H1 (cell line): ENCODE data around the gene NFKBIE. TPM values are rescaled to one million over a fixed set of nuclear protein-coding genes. Genes with fewer than 3 reads are reported as not detected.
A peak's percentile ranks its signal among the peaks of the same experiment; 100 is the strongest.

Experiments
- CTCF ChIA-PET: fragments of 300-600 bp; sonication (Branson Sonifier 250); formaldehyde crosslinking; loops from one replicate; lab custom pipeline; 2021; ENCODE audit not compliant: partially characterized antibody; lab: Charles Lee
- POLR2A ChIA-PET: fragments of 300-600 bp; sonication (Branson Sonifier 250); formaldehyde crosslinking; loops from one replicate; lab custom pipeline; 2021; ENCODE audit warnings: inconsistent platforms; ENCODE audit not compliant: partially characterized antibody; lab: Charles Lee
- DNase-seq, 2 experiments: peaks; one replicate each; pipeline versions ENCODE4 v3.0.0 to v3.0.0-alpha.2; 2010 to 2022; ENCODE audit warnings: low spot score in 2 of 2, low read depth in 1 of 2, mixed read lengths in 1 of 2
- FAIRE-seq: peaks from 2 replicates; lab custom pipeline; 2011; peaks lifted over from hg19 to GRCh38; lab: Jason Lieb, UNC
- H2AFZ ChIP-seq: 2 replicates; pipeline ENCODE4 v1.8.1; 2012; ENCODE audit warnings: low read length, inconsistent platforms
- H2AK5ac ChIP-seq: 2 replicates; pipeline ENCODE4 v1.6.1; 2013; ENCODE audit warnings: low read depth, low read length
- H2BK120ac ChIP-seq: replicated peaks from 2 replicates; pipeline ENCODE3; 2013; ENCODE audit warnings: low read depth, low read length, inconsistent platforms
- H2BK12ac ChIP-seq: 2 replicates; pipeline ENCODE4 v1.6.1; 2013; ENCODE audit warnings: low read depth, low read length
- H2BK15ac ChIP-seq: 2 replicates; pipeline ENCODE4 v1.6.1; 2013; ENCODE audit warnings: low read length
- H2BK20ac ChIP-seq: 2 replicates; pipeline ENCODE4 v1.6.1; 2013; ENCODE audit warnings: low read length
- H2BK5ac ChIP-seq: 2 replicates; pipeline ENCODE4 v1.6.1; 2013; ENCODE audit warnings: low read depth, low read length
- H3K14ac ChIP-seq: 2 replicates; pipeline ENCODE4 v1.6.1; 2013; ENCODE audit warnings: inconsistent platforms; ENCODE audit not compliant: insufficient read length
- H3K18ac ChIP-seq: 2 replicates; pipeline ENCODE4 v1.6.1; 2013; ENCODE audit warnings: low read length; ENCODE audit errors: extremely low read depth
- H3K23ac ChIP-seq: 2 replicates; pipeline ENCODE4 v1.6.1; 2013; ENCODE audit warnings: inconsistent platforms; ENCODE audit not compliant: insufficient read length
- H3K23me2 ChIP-seq: 2 replicates; pipeline ENCODE4 v1.6.1; 2013; ENCODE audit warnings: low read depth, low read length
- H3K27ac ChIP-seq: 2 replicates; pipeline ENCODE4 v1.6.1; 2011; ENCODE audit warnings: low read depth, low read length, inconsistent platforms
- H3K27me3 ChIP-seq, 4 experiments: replicated peaks in 1 of 4; 1 replicate in 1 of 4; 2 replicates in 3 of 4; pipeline versions ENCODE4 v1.6.1 to v1.8.1; 2011 to 2013; ENCODE audit warnings: low read length in 3 of 4, mild to moderate bottlenecking in 3 of 4, inconsistent platforms in 2 of 4, mixed read lengths in 2 of 4, moderate library complexity in 1 of 4; ENCODE audit not compliant: control insufficient read depth in 3 of 4, insufficient read depth in 3 of 4; ENCODE audit errors: extremely low read depth in 1 of 4
- H3K36me3 ChIP-seq, 4 experiments: 2 replicates each; pipeline versions ENCODE4 v1.6.1 to v1.8.1; 2011 to 2013; ENCODE audit warnings: mild to moderate bottlenecking in 4 of 4, low read length in 3 of 4, moderate library complexity in 2 of 4, control low read depth in 1 of 4, inconsistent platforms in 1 of 4; ENCODE audit not compliant: insufficient read depth in 4 of 4, control insufficient read depth in 2 of 4
- H3K4ac ChIP-seq: replicated peaks from 2 replicates; pipeline ENCODE3; 2013; ENCODE audit warnings: low read length, low read depth, mixed read lengths, inconsistent platforms; ENCODE audit not compliant: insufficient read length
- H3K4me1 ChIP-seq, 4 experiments: replicated peaks in 1 of 4; 1 replicate in 1 of 4; 2 replicates in 3 of 4; pipeline versions ENCODE4 v1.6.1 to v1.8.1; 2011 to 2013; ENCODE audit warnings: low read length in 3 of 4, inconsistent platforms in 2 of 4, mixed read lengths in 1 of 4; ENCODE audit not compliant: insufficient read depth in 4 of 4, control insufficient read depth in 3 of 4
- H3K4me2 ChIP-seq, 2 experiments: 2 replicates each; pipeline versions ENCODE4 v1.6.1 to v1.8.1; 2011 to 2013; ENCODE audit warnings: low read depth in 2 of 2, low read length in 2 of 2, control low read depth in 1 of 2, inconsistent platforms in 1 of 2, mild to moderate bottlenecking in 1 of 2; ENCODE audit not compliant: insufficient read depth in 1 of 2
- H3K4me3 ChIP-seq, 4 experiments: fragments of 200-600, 300-600 bp in 1 of 4; sonication (generic), shearing (Covaris generic), sonication (Bioruptor Twin) in 1 of 4; 2 replicates each; pipeline versions ENCODE4 v1.5.1 to v1.8.1; 2011 to 2016; ENCODE audit warnings: low read length in 4 of 4, low read depth in 3 of 4, control low read depth in 2 of 4, inconsistent platforms in 2 of 4, mild to moderate bottlenecking in 2 of 4, mixed read lengths in 1 of 4, moderate library complexity in 1 of 4; ENCODE audit not compliant: insufficient read depth in 2 of 4; ENCODE audit errors: extremely low read depth in 1 of 4
- H3K56ac ChIP-seq: replicated peaks from 2 replicates; pipeline ENCODE3; 2013; ENCODE audit warnings: low read depth, mild to moderate bottlenecking, mixed read lengths, low read length, inconsistent platforms; ENCODE audit not compliant: insufficient read length
- H3K79me1 ChIP-seq: 2 replicates; pipeline ENCODE4 v1.6.1; 2013; ENCODE audit warnings: low read depth, low read length, control low read depth
- H3K79me2 ChIP-seq, 2 experiments: 2 replicates each; pipeline versions ENCODE4 v1.6.1 to v1.8.1; 2012 to 2013; ENCODE audit warnings: low read length in 2 of 2, mild to moderate bottlenecking in 2 of 2, inconsistent platforms in 1 of 2; ENCODE audit not compliant: insufficient read depth in 2 of 2, control insufficient read depth in 1 of 2
- H3K9ac ChIP-seq, 4 experiments: replicated peaks in 1 of 4; 1 replicate in 1 of 4; 2 replicates in 3 of 4; pipeline versions ENCODE4 v1.6.1 to v1.8.1; 2011 to 2013; ENCODE audit warnings: low read depth in 3 of 4, low read length in 3 of 4, control low read depth in 2 of 4, mild to moderate bottlenecking in 2 of 4, moderate library complexity in 2 of 4, inconsistent platforms in 1 of 4; ENCODE audit errors: extremely low read depth in 1 of 4
- H3K9me3 ChIP-seq, 2 experiments: 2 replicates each; pipeline versions ENCODE4 v1.6.1 to v1.8.1; 2012 to 2013; ENCODE audit warnings: mild to moderate bottlenecking in 2 of 2, moderate library complexity in 2 of 2, control low read depth in 1 of 2, inconsistent platforms in 1 of 2, low read depth in 1 of 2, low read length in 1 of 2, mixed read lengths in 1 of 2; ENCODE audit not compliant: insufficient read depth in 2 of 2
- H4K20me1 ChIP-seq, 2 experiments: replicated peaks in 1 of 2; 2 replicates each; pipeline versions ENCODE3 to v1.8.1; 2011 to 2013; ENCODE audit warnings: inconsistent platforms in 2 of 2, low read length in 2 of 2, mild to moderate bottlenecking in 1 of 2; ENCODE audit not compliant: insufficient read depth in 2 of 2, control insufficient read depth in 1 of 2
- H4K5ac ChIP-seq: 2 replicates; pipeline ENCODE4 v1.6.1; 2013; ENCODE audit warnings: low read length, low read depth, mixed read lengths, inconsistent platforms; ENCODE audit not compliant: insufficient read length
- H4K8ac ChIP-seq: 2 replicates; pipeline ENCODE4 v1.8.0; 2013; ENCODE audit warnings: mild to moderate bottlenecking, moderate library complexity, low read length, inconsistent platforms; ENCODE audit not compliant: insufficient read depth; ENCODE audit errors: extremely low read depth
- H4K91ac ChIP-seq: replicated peaks from 2 replicates; pipeline ENCODE3; 2013; ENCODE audit warnings: low read length, mixed read lengths, inconsistent platforms; ENCODE audit not compliant: insufficient read length
- ATF3 ChIP-seq: IDR thresholded peaks from 2 replicates; pipeline ENCODE4 v1.6.1; 2011; ENCODE audit warnings: low read depth, mild to moderate bottlenecking, low read length; ENCODE audit not compliant: insufficient read depth
- CEBPB ChIP-seq: IDR thresholded peaks from 2 replicates; pipeline ENCODE4 v1.6.1; 2012; ENCODE audit warnings: low read depth, low read length
- EP300 ChIP-seq, 2 experiments: IDR thresholded peaks; 1 replicate in 1 of 2; 2 replicates in 1 of 2; pipeline ENCODE4 v1.6.1; 2011 to 2012; ENCODE audit warnings: low read depth in 2 of 2, low read length in 2 of 2, mild to moderate bottlenecking in 2 of 2, borderline replicate concordance in 1 of 2, inconsistent platforms in 1 of 2, moderate library complexity in 1 of 2
- RXRA ChIP-seq: IDR thresholded peaks from 2 replicates; pipeline ENCODE4 v1.6.1; 2011; ENCODE audit warnings: low read depth, mild to moderate bottlenecking, low read length, moderate library complexity; ENCODE audit not compliant: insufficient read depth
- SAP30 ChIP-seq: fragments of 300-600 bp; sonication (generic); IDR thresholded peaks from 2 replicates; pipeline ENCODE4 v1.7.1; 2012; ENCODE audit warnings: low read length, moderate library complexity, mild to moderate bottlenecking, inconsistent platforms; ENCODE audit not compliant: insufficient read depth, insufficient replicate concordance
- SP2 ChIP-seq: IDR thresholded peaks from 2 replicates; pipeline ENCODE4 v1.6.1; 2012; ENCODE audit warnings: mild to moderate bottlenecking, low read length, inconsistent platforms
- WGBS, 2 experiments: shearing (Covaris generic) in 1 of 2; methylation state at CpG; one replicate each; pipeline versions ENCODE4 v1.1.6 to v1.1.7; 2013 to 2015; ENCODE audit warnings: low lambda C conversion rate in 2 of 2, mixed read lengths in 2 of 2, inconsistent platforms in 1 of 2, low coverage in 1 of 2, missing lambda C conversion rate in 1 of 2; ENCODE audit not compliant: insufficient replicate concordance in 2 of 2, insufficient coverage in 1 of 2, insufficient read length in 1 of 2; ENCODE audit errors: extremely low coverage in 1 of 2, missing lambda C conversion rate in 1 of 2; 5-methylcytosine and 5-hydroxymethylcytosine counted together
- polyA plus RNA-seq, 7 experiments: library from polyadenylated mRNA; depleted of rRNA in 3 of 7; stranded (reverse) in 5 of 7; unstranded in 2 of 7; fragments of >200 nt in 5 of 7; fragments of 200-250 nt in 2 of 7; gene quantifications; 1 replicate in 5 of 7; 2 replicates in 1 of 7; 4 replicates in 1 of 7; pipeline versions ENCODE4 v1.2.1 to v1.2.3, GENCODE V29; 2011 to 2013; ENCODE audit warnings: missing spikeins in 2 of 7, mixed read lengths in 2 of 7
- total RNA-seq: library from RNA; stranded (reverse); fragmentation: NEBNext Ultra II Directional; extraction: Animal tissue kit (Norgen Biotek cat#: 25700); gene quantifications from 2 replicates; pipeline ENCODE4 v1.2.1, GENCODE V29; 2021

The NFKBIE gene
- total and polyA plus RNA-seq, 2 of the 8 experiments (the other 6 are each of a cell fraction or from before 2014, with no cell fraction given): 13.5 to 19.2 TPM

- Histone ChIP-seq H4K8ac (no peak overlapping the region; the same call in 1 of the 2 replicates), H3K27me3 (peaks cover 0 to 3% (median 0%) of the 10 kb centered on the region in 4 experiments; a peak in 2 of 7 replicates), H3K23ac (no peak overlapping the region), H3K23me2 (peaks cover 11% of the 10 kb centered on the region), H3K79me1 (peaks cover 7% of the 10 kb centered on the region; the same call in 1 of the 2 replicates), H2AK5ac (peak overlapping the region; percentile 76; the same call in 1 of the 2 replicates), H3K56ac (no peak overlapping the region), H3K27ac (no peak overlapping the region), H2BK20ac (no peak overlapping the region), H4K20me1 (peaks cover 1 to 5% of the 10 kb centered on the region in 2 experiments), H2AFZ (no peak overlapping the region), H3K79me2 (peaks cover 0 to 10% of the 10 kb centered on the region in 2 experiments; a peak in 1 of 4 replicates), H2BK15ac (0 out of 2 replicates have a peak overlapping the region, but pooled peaks have one; percentile 29), H3K18ac (no peak overlapping the region), H3K4me3 (peak overlapping the region in 2 of 4 experiments; percentile 57 to 80; a peak in 3 of 8 replicates), H2BK5ac (no peak overlapping the region), H3K4me1 (peaks cover 12 to 43% (median 21%) of the 10 kb centered on the region in 4 experiments), H3K9ac (no peak overlapping the region), H3K14ac (no peak overlapping the region), H2BK120ac (no peak overlapping the region), H3K4me2 (peak overlapping the region in 1 of 2 experiments; percentile 50; a peak in 1 of 4 replicates), H4K5ac (no peak overlapping the region), H3K36me3 (peaks cover 0 to 2% (median under 1%) of the 10 kb centered on the region in 4 experiments; a peak in 2 of 8 replicates), H3K4ac (no peak overlapping the region), H3K9me3 (no peaks in the 10 kb centered on the region), H2BK12ac (peak overlapping the region; percentile 77; the same call in 1 of the 2 replicates), H4K91ac (peak overlapping the region; percentile 58)
- ChIA-PET POLR2A (interaction anchor here (1.1 to 12.0 kb wide), 3 partner anchors 12 to 74 kb away, joined by 3 to 138 read pairs (median 74); partner anchors contain the start of genes HSP90AB1 and SLC35B2), CTCF (interaction anchor here (1.2 to 19.0 kb wide), 2 partner anchors 41 to 203 kb away, joined by 3 to 330 read pairs; partner anchors contain the start of gene AARS2)
- no peak for DNase-seq
- no peak for TF ChIP-seq SAP30
- no peak for TF ChIP-seq EP300 (IDR thresholded peaks at IDR 0.05; ENCODE audit: borderline replicate concordance in 1 of 2, low read depth in 2 of 2, low read length in 2 of 2)
- no peak for TF ChIP-seq RXRA
- no peak for TF ChIP-seq CEBPB
- TF ChIP-seq ATF3: no peak
- TF ChIP-seq SP2: no peak
- FAIRE-seq: no peak
- 72% methylated on average over 17 of the region's 17 CpGs; no CpG with 5 or more reads in 1 of the 2 experiments for WGBS, 2 experiments
Observed at GRCh38 chr6:44265722-44266233, 427 bp upstream of the NFKBIE start.
